Activated naive CD8-positive, alpha-beta T cell treated with anti-CD3 and anti-CD28 coated beads, Interleukin-2, amount 10 ng/mL, durations not matched to agents 7 days and 5 days (primary cell): ENCODE measurements around the gene LENG8. TPM values are rescaled to one million over a fixed set of nuclear protein-coding genes. Genes with fewer than 3 reads are reported as not detected.
"Not testable (repeated sequence)": the region's sequence is repeated elsewhere in the genome, so short reads cannot be mapped to it uniquely, and the experiment has no call there.

Experiments used
- ATAC-seq: fragments of 150-1000 bp; cut with Tn5 transposase; one replicate; pipeline ENCODE4 v1.10.0; 2021; ENCODE audit warnings: low read depth, moderate library complexity
- POLR2A ChIA-PET: fragments of 350-600 bp; sonication (Branson Sonifier 250); formaldehyde crosslinking; loops from one replicate; lab custom pipeline; 2021; ENCODE audit warnings: antibody characterized with exemption; lab: Charles Lee
- DNase-seq: peaks from one replicate; pipeline ENCODE4 v3.0.0; 2021
- H3K27ac Mint-ChIP-seq: one replicate; pipeline ENCODE4 v1.8.0; 2022; ENCODE audit warnings: mild to moderate bottlenecking, mixed read lengths
- H3K27me3 Mint-ChIP-seq: one replicate; pipeline ENCODE4 v1.8.0; 2022; ENCODE audit warnings: mild to moderate bottlenecking, moderate library complexity, mixed read lengths
- H3K36me3 Mint-ChIP-seq: one replicate; pipeline ENCODE4 v1.8.0; 2021; ENCODE audit warnings: mild to moderate bottlenecking, mixed read lengths
- H3K4me1 Mint-ChIP-seq: one replicate; pipeline ENCODE4 v1.8.0; 2021; ENCODE audit warnings: mixed read lengths
- H3K4me3 Mint-ChIP-seq: one replicate; pipeline ENCODE4 v1.8.0; 2022; ENCODE audit warnings: mild to moderate bottlenecking, moderate library complexity, mixed read lengths
- H3K9me3 Mint-ChIP-seq: one replicate; pipeline ENCODE4 v1.8.0; 2021; ENCODE audit warnings: mixed read lengths
- total RNA-seq, 2 experiments: library from RNA; stranded (reverse); gene quantifications; one replicate each; pipeline ENCODE4 v1.2.3, GENCODE V29; 2021

Gene LENG8
- total RNA-seq, 2 experiments from 2014 or later: 338 to 359 TPM

GRCh38 chr19:54462655-54463530 is 13.9 kb downstream of the LENG8 start:
- ATAC-seq: peak; percentile 27
- H3K9me3 Mint-ChIP-seq: no peaks in the 10 kb centered on the region
- peak overlapping the region; percentile 75 for H3K27ac Mint-ChIP-seq
- POLR2A ChIA-PET: interaction anchor here (0.6 to 2.0 kb wide), 6 partner anchors 9 to 23 kb away, joined by 3 to 16 read pairs (median 4); partner anchors contain the start of gene LENG8
- DNase-seq: peak; percentile 83
- H3K4me1 Mint-ChIP-seq: peaks cover 14% of the 10 kb centered on the region
- peak overlapping the region; percentile 93 for H3K4me3 Mint-ChIP-seq
- H3K27me3 Mint-ChIP-seq: peaks cover 10% of the 10 kb centered on the region
- peaks cover 22% of the 10 kb centered on the region for H3K36me3 Mint-ChIP-seq

GRCh38 chr19:54463531-54464043 is 14.6 kb downstream of the LENG8 start, which contains the start of gene LENG9:
Gene LENG9, minus strand, starts transcription at chr19:54463778. Its CDS starts 252 bp downstream, at chr19:54463526.
- Mint-ChIP-seq H3K36me3 (peaks cover 15% of the 10 kb centered on the region), H3K4me3 (peak within 1 kb of the TSS; percentile 93), H3K9me3 (no peaks in the 10 kb centered on the region), H3K4me1 (peaks cover 14% of the 10 kb centered on the region), H3K27ac (peak within 1 kb of the TSS; percentile 89), H3K27me3 (peaks cover 17% of the 10 kb centered on the region)
- DNase-seq (peak; percentile 93), ATAC-seq (peak; percentile 69)
- POLR2A ChIA-PET: interaction anchor here (0.6 to 2.0 kb wide), 4 partner anchors 10 to 472 kb away, joined by 4 to 16 read pairs (median 7); partner anchors contain the start of gene LENG8

GRCh38 chr19:54464044-54464629 is 15.1 kb downstream of the LENG8 start:
- POLR2A ChIA-PET: interaction anchor here (0.6 to 2.0 kb wide), 4 partner anchors 11 to 472 kb away, joined by 4 to 16 read pairs (median 7); partner anchors contain the start of gene LENG8
- Mint-ChIP-seq H3K27ac (peak overlapping the region; percentile 89), H3K27me3 (peaks cover 22% of the 10 kb centered on the region), H3K4me1 (peaks cover 14% of the 10 kb centered on the region), H3K4me3 (peak overlapping the region; percentile 93), H3K36me3 (peaks cover 10% of the 10 kb centered on the region), H3K9me3 (no peaks in the 10 kb centered on the region)
- ATAC-seq (peak; percentile 67), DNase-seq (peak; percentile 88)

- Mint-ChIP-seq H3K27me3 (peaks cover 29% of the 10 kb centered on the region), H3K36me3 (peaks cover 6% of the 10 kb centered on the region), H3K4me1 (peaks cover 11% of the 10 kb centered on the region), H3K4me3 (peak overlapping the region; percentile 93), H3K9me3 (no peaks in the 10 kb centered on the region), H3K27ac (peak overlapping the region; percentile 89)
- ATAC-seq (peak; percentile 47), DNase-seq (peak; percentile 89)
- POLR2A ChIA-PET: interaction anchor here (0.6 kb wide), 1 partner anchor 16 kb away, joined by 4 read pairs; the partner anchor contains the start of gene LENG8
Measured at GRCh38 chr19:54464630-54465425, 15.8 kb downstream of the LENG8 start.

GRCh38 chr19:54465426-54466109 is 16.6 kb downstream of the LENG8 start:
- Mint-ChIP-seq H3K4me1 (peaks cover 11% of the 10 kb centered on the region), H3K36me3 (peaks cover 6% of the 10 kb centered on the region), H3K27me3 (peaks cover 36% of the 10 kb centered on the region), H3K9me3 (no peaks in the 10 kb centered on the region), H3K27ac (peak overlapping the region; percentile 12), H3K4me3 (peak overlapping the region; percentile 52)
- ATAC-seq: no peak
- POLR2A ChIA-PET: interaction anchor here (0.6 kb wide), 1 partner anchor 17 kb away, joined by 4 read pairs; the partner anchor contains the start of gene LENG8
- DNase-seq: no peak

- peak overlapping the region; percentile 52 for H3K4me3 Mint-ChIP-seq
- H3K27ac Mint-ChIP-seq, POLR2A ChIA-PET: not testable (repeated sequence)
Measured at GRCh38 chr19:54466110-54466480, 17.1 kb downstream of the LENG8 start.

GRCh38 chr19:54469496-54469934 is 20.5 kb downstream of the LENG8 start:
- ATAC-seq (no peak), DNase-seq (no peak)
- POLR2A ChIA-PET: no interaction called here
- Mint-ChIP-seq H3K4me1 (peaks cover 6% of the 10 kb centered on the region), H3K27ac (no peak overlapping the region), H3K9me3 (no peaks in the 10 kb centered on the region), H3K36me3 (no peaks in the 10 kb centered on the region), H3K4me3 (no peak overlapping the region), H3K27me3 (peaks cover 55% of the 10 kb centered on the region)

More at GRCh38 chr19:54466110-54466480, 17.1 kb downstream of the LENG8 start:
- not testable (repeated sequence) for ATAC-seq, H3K36me3 Mint-ChIP-seq, H3K9me3 Mint-ChIP-seq, DNase-seq
- Mint-ChIP-seq H3K4me1 (peaks cover 11% of the 10 kb centered on the region), H3K27me3 (peaks cover 40% of the 10 kb centered on the region)

GRCh38 chr19:54470276-54470887 is 21.4 kb downstream of the LENG8 start:
- DNase-seq (no peak), ATAC-seq (no peak)
- Mint-ChIP-seq H3K4me1 (peaks cover 3% of the 10 kb centered on the region), H3K27me3 (peaks cover 60% of the 10 kb centered on the region), H3K36me3 (no peaks in the 10 kb centered on the region), H3K27ac (no peak overlapping the region), H3K9me3 (no peaks in the 10 kb centered on the region), H3K4me3 (no peak overlapping the region)
- POLR2A ChIA-PET: no interaction called here

- H3K9me3 Mint-ChIP-seq: no peaks in the 10 kb centered on the region
- H3K4me1 Mint-ChIP-seq: peaks cover 3% of the 10 kb centered on the region
- DNase-seq (peak; percentile 31), ATAC-seq (no peak)
- POLR2A ChIA-PET: interaction anchor here (0.6 kb wide), 1 partner anchor 242 kb away, joined by 4 read pairs; no protein-coding TSS in a partner anchor
- peaks cover 55% of the 10 kb centered on the region for H3K27me3 Mint-ChIP-seq
- H3K36me3 Mint-ChIP-seq: no peaks in the 10 kb centered on the region
- peak overlapping the region; percentile 22 for H3K4me3 Mint-ChIP-seq
- no peak overlapping the region for H3K27ac Mint-ChIP-seq
Measured at GRCh38 chr19:54470991-54471782, 22.2 kb downstream of the LENG8 start.

GRCh38 chr19:54473071-54473891 is 24.3 kb downstream of the LENG8 start, which contains the start of gene CDC42EP5:
Gene CDC42EP5, minus strand, starts transcription at chr19:54473296. Its CDS starts 7,749 bp downstream, at chr19:54465547.
- no peaks in the 10 kb centered on the region for H3K9me3 Mint-ChIP-seq
- H3K4me1 Mint-ChIP-seq: peaks cover 3% of the 10 kb centered on the region
- peak; percentile 26 for ATAC-seq
- H3K27ac Mint-ChIP-seq: no peak within 1 kb of the TSS
- POLR2A ChIA-PET: interaction anchor here (1.3 kb wide), 1 partner anchor 25 kb away, joined by 4 read pairs; the partner anchor contains the start of gene LENG8
- no peaks in the 10 kb centered on the region for H3K36me3 Mint-ChIP-seq
- H3K4me3 Mint-ChIP-seq: no peak within 1 kb of the TSS
- H3K27me3 Mint-ChIP-seq: peaks cover 60% of the 10 kb centered on the region
- DNase-seq: no peak
